HepG2 (cell line): ENCODE data around the gene SCP2. TPM values are rescaled to one million over a fixed set of nuclear protein-coding genes. Genes with fewer than 3 reads are reported as not detected.

ENCODE experiments used
- ATAC-seq: fragments of 200-7000 bp; cut with Tn5 transposase; 3 replicates; pipeline ENCODE4 v1.9.1; 2020; ENCODE audit warnings: mild to moderate bottlenecking, moderate library complexity
- BruUV-seq: library from RNA; stranded (reverse); fragments of 400-500 nt; replicated peaks from 2 replicates; lab custom pipeline; 2021; lab: Mats Ljungman, UMichigan
- CTCF ChIA-PET: fragments of 300-600 bp; formaldehyde crosslinking; extraction: SDS; loops from one replicate; lab custom pipeline; 2021; ENCODE audit warnings: low total read pairs, inconsistent platforms, low intra/inter-chr PET ratio; lab: Yijun Ruan, JAX
- POLR2A ChIA-PET: fragments of 350-600 bp; sonication (Branson Sonifier 250); formaldehyde crosslinking; loops from one replicate; lab custom pipeline; 2020; ENCODE audit warnings: antibody characterized with exemption, inconsistent platforms; lab: Yijun Ruan, JAX
- DNase-seq: peaks from one replicate; pipeline ENCODE4 v3.0.0-alpha.2; 2015; ENCODE audit warnings: low spot score
- FAIRE-seq: peaks from 3 replicates; lab custom pipeline; 2011; peaks lifted over from hg19 to GRCh38; lab: Jason Lieb, UNC
- H2AFZ ChIP-seq: one replicate; pipeline ENCODE4 v1.6.1; 2011; ENCODE audit warnings: low read length, inconsistent platforms
- H3K27ac ChIP-seq: fragments of 300-600 bp; 3 replicates; pipeline ENCODE4 v1.8.0; 2011; ENCODE audit warnings: mixed run types, mild to moderate bottlenecking, mixed read lengths, low read length, inconsistent platforms; ENCODE audit not compliant: insufficient read depth; ENCODE audit errors: extremely low read length
- H3K27me3 ChIP-seq, 2 experiments: fragments of 200-600 bp in 1 of 2; 2 replicates in 1 of 2; 3 replicates in 1 of 2; pipeline versions ENCODE4 v1.6.0 to v1.8.0; 2011; ENCODE audit warnings: low read length in 2 of 2, mild to moderate bottlenecking in 2 of 2, moderate library complexity in 2 of 2, inconsistent platforms in 1 of 2; ENCODE audit not compliant: insufficient read depth in 2 of 2, control insufficient read depth in 1 of 2
- H3K36me3 ChIP-seq, 2 experiments: fragments of 200-600 bp in 1 of 2; replicated peaks in 1 of 2; 2 replicates in 1 of 2; 3 replicates in 1 of 2; pipeline versions ENCODE4 v1.5.1 to v1.8.0; 2011; ENCODE audit warnings: low read length in 2 of 2, inconsistent platforms in 1 of 2; ENCODE audit not compliant: insufficient read depth in 2 of 2, control insufficient read depth in 1 of 2
- H3K4me1 ChIP-seq: 2 replicates; pipeline ENCODE4 v1.5.1; 2012; ENCODE audit warnings: low read length, inconsistent platforms; ENCODE audit not compliant: insufficient read depth
- H3K4me2 ChIP-seq: 2 replicates; pipeline ENCODE4 v1.6.0; 2011; ENCODE audit warnings: low read depth, low read length, inconsistent platforms
- H3K4me3 ChIP-seq, 3 experiments: fragments of 200-600 bp in 1 of 3; sonication (generic), shearing (Covaris generic) in 1 of 3; replicated peaks in 1 of 3; 2 replicates each; pipeline ENCODE4 v1.5.1; 2011 to 2016; ENCODE audit warnings: low read length in 3 of 3, inconsistent platforms in 2 of 3, low read depth in 2 of 3, mild to moderate bottlenecking in 2 of 3, control low read depth in 1 of 3, mixed read lengths in 1 of 3; ENCODE audit not compliant: insufficient read depth in 1 of 3
- H3K79me2 ChIP-seq: one replicate; pipeline ENCODE4 v1.6.1; 2011; ENCODE audit warnings: low read length, inconsistent platforms; ENCODE audit not compliant: insufficient read depth
- H3K9ac ChIP-seq: 2 replicates; pipeline ENCODE4 v1.6.0; 2011; ENCODE audit warnings: mild to moderate bottlenecking, low read depth, low read length, inconsistent platforms; ENCODE audit not compliant: insufficient read depth
- H3K9me3 ChIP-seq: 2 replicates; pipeline ENCODE4 v1.5.1; 2012; ENCODE audit warnings: mild to moderate bottlenecking, low read length
- H4K20me1 ChIP-seq: 2 replicates; pipeline ENCODE4 v1.6.0; 2011; ENCODE audit warnings: inconsistent platforms, mild to moderate bottlenecking, low read length, moderate library complexity; ENCODE audit not compliant: insufficient read depth
- ATF7-NPFF ChIP-seq: sonication (generic); formaldehyde crosslinking; IDR thresholded peaks from 2 replicates; pipeline ENCODE4 v1.8.1; 2023; ENCODE audit warnings: mild to moderate bottlenecking, low read depth, missing genetic modification reagents, moderate library complexity
- BRD4 ChIP-seq: sonication (generic); formaldehyde crosslinking; IDR thresholded peaks from 2 replicates; pipeline ENCODE4 v1.4.0; 2020; ENCODE audit warnings: missing genetic modification reagents
- HNRNPUL1 ChIP-seq: fragments of 200-400 bp; formaldehyde crosslinking; IDR thresholded peaks from 2 replicates; pipeline ENCODE4 v1.6.1; 2017; ENCODE audit warnings: low read depth, mild to moderate bottlenecking, low read length, moderate library complexity
- HOMEZ ChIP-seq: IDR thresholded peaks from 2 replicates; pipeline ENCODE4 v1.6.1; 2016; ENCODE audit warnings: low read depth
- MED13 ChIP-seq: sonication (generic); formaldehyde crosslinking; IDR thresholded peaks from 2 replicates; pipeline ENCODE4 v1.5.0; 2020; ENCODE audit warnings: missing genetic modification reagents
- MIER2 ChIP-seq: IDR thresholded peaks from 2 replicates; pipeline ENCODE4 v1.6.1; 2016; ENCODE audit warnings: missing biosample characterization, missing genetic modification reagents
- SIN3B ChIP-seq: fragments of 150-350 bp; IDR thresholded peaks from 2 replicates; pipeline ENCODE4 v1.6.1; 2014; ENCODE audit warnings: low read length
- TEAD3 ChIP-seq: optimal IDR thresholded peaks from 2 replicates; pipeline ENCODE3; 2016; ENCODE audit warnings: borderline replicate concordance
- ZC3H4 ChIP-seq: sonication (generic); formaldehyde crosslinking; IDR thresholded peaks from 2 replicates; pipeline ENCODE4 v1.4.0; 2020; ENCODE audit warnings: missing genetic modification reagents, borderline replicate concordance
- ZNF180 ChIP-seq: sonication (generic); formaldehyde crosslinking; IDR thresholded peaks from 2 replicates; pipeline ENCODE4 v1.4.0; 2020; ENCODE audit warnings: low read depth, missing genetic modification reagents, borderline replicate concordance
- ZNF510 ChIP-seq: sonication (generic); formaldehyde crosslinking; IDR thresholded peaks from 2 replicates; pipeline ENCODE4 v1.4.0; 2020; ENCODE audit warnings: low read depth, mild to moderate bottlenecking, missing genetic modification reagents
- ZNF574 ChIP-seq: sonication (generic); formaldehyde crosslinking; IDR thresholded peaks from 2 replicates; pipeline ENCODE4 v1.4.0; 2020; ENCODE audit warnings: missing genetic modification reagents
- ZNF878 ChIP-seq: sonication (generic); formaldehyde crosslinking; IDR thresholded peaks from 2 replicates; pipeline ENCODE4 v1.8.1; 2023; ENCODE audit warnings: mild to moderate bottlenecking, missing genetic modification reagents, moderate library complexity
- ZNF879 ChIP-seq: sonication (generic); formaldehyde crosslinking; IDR thresholded peaks from 2 replicates; pipeline ENCODE4 v1.8.1; 2023; ENCODE audit warnings: missing genetic modification reagents
- ZSCAN20 ChIP-seq: sonication (generic); formaldehyde crosslinking; IDR thresholded peaks from 2 replicates; pipeline ENCODE4 v1.4.0; 2020; ENCODE audit warnings: missing genetic modification reagents, mild to moderate bottlenecking, borderline replicate concordance
- WGBS: methylation state at CpG from one replicate; pipeline ENCODE4 v1.1.6; 2017; ENCODE audit warnings: low lambda C conversion rate; 5-methylcytosine and 5-hydroxymethylcytosine counted together
- in situ Hi-C: cut with HindIII; loops from 2 replicates; pipeline ENCODE4 v1.10.0; 2017; ENCODE audit warnings: low pct_unique_long_range_greater_than_20kb; ENCODE audit not compliant: extremely low pct_ligation_motif_present
- intact Hi-C: fragments of 100-400 bp; cut with micrococcal nuclease; formaldehyde crosslinking; loops from one replicate; pipeline ENCODE4 v1.10.0; 2022; ENCODE audit not compliant: unreplicated experiment
- polyA plus RNA-seq, 8 experiments: library from polyadenylated mRNA; depleted of rRNA in 3 of 8; stranded (reverse) in 7 of 8; unstranded in 1 of 8; fragments of >200 nt; fragmentation: Illumina TruSeq in 4 of 8; extraction: Trizol in 4 of 8; gene quantifications; 2 replicates each; pipeline versions ENCODE4 v1.2.1 to v1.2.3, GENCODE V29; 2011 to 2016; ENCODE audit warnings: low read depth in 4 of 8, missing spikeins in 1 of 8, mixed read lengths in 1 of 8; ENCODE audit not compliant: insufficient read depth in 1 of 8
- total RNA-seq, 5 experiments: library from RNA; depleted of rRNA; stranded (reverse); fragments of >200 nt; fragmentation: Illumina TruSeq; extraction: Trizol; gene quantifications; 2 replicates each; pipeline ENCODE4 v1.2.3, GENCODE V29; 2016; ENCODE audit warnings: low read depth in 1 of 5

SCP2 gene
- total and polyA plus RNA-seq, 2 of the 13 experiments (the other 11 are each of a cell fraction or from before 2014, with no cell fraction given): 59.0 to 133 TPM

- H3K4me3 ChIP-seq: no peak overlapping the region
- peaks cover 9 to 33% of the 10 kb centered on the region in 2 experiments; a peak in 4 of 5 replicates for H3K36me3 ChIP-seq
- H4K20me1 ChIP-seq: no peaks in the 10 kb centered on the region
- DNase-seq: no peak
- H3K9ac ChIP-seq: no peak overlapping the region
- WGBS: 94% methylated on average over 3 of the region's 3 CpGs
- H3K4me1 ChIP-seq: peaks cover 14% of the 10 kb centered on the region
- no peak overlapping the region for H2AFZ ChIP-seq
- no peak for FAIRE-seq
- no peak for ATAC-seq
- no TSS peak for BruUV-seq
- H3K79me2 ChIP-seq: no peaks in the 10 kb centered on the region
- H3K27me3 ChIP-seq: no peaks in the 10 kb centered on the region
- TF ChIP-seq ZNF510 (no peak), MIER2 (CRISPR knock-in tag) (no peak), HNRNPUL1 (no peak), ZNF879 (no peak), ZSCAN20 (CRISPR knock-in tag) (no peak), ZC3H4 (CRISPR knock-in tag) (no peak), ZNF180 (CRISPR knock-in tag) (no peak), TEAD3 (CRISPR knock-in tag) (no peak), ATF7-NPFF (CRISPR knock-in tag) (no peak)
- CTCF ChIA-PET: no interaction called here
- H3K27ac ChIP-seq: no peak overlapping the region
- intact Hi-C loops (no loop called here), in situ Hi-C loops (no loop called here)
- no peaks in the 10 kb centered on the region for H3K9me3 ChIP-seq
- POLR2A ChIA-PET: no interaction called here
- no peak overlapping the region for H3K4me2 ChIP-seq
These were observed 111.5 kb downstream of the SCP2 start for GRCh38 chr1:53038566-53038965.

GRCh38 chr1:53043271-53043670 is 116.2 kb downstream of the SCP2 start:
- POLR2A ChIA-PET: no interaction called here
- Histone ChIP-seq H3K9me3 (no peaks in the 10 kb centered on the region), H3K4me3 (no peak overlapping the region), H3K79me2 (no peaks in the 10 kb centered on the region), H3K36me3 (peaks cover 16 to 41% of the 10 kb centered on the region in 2 experiments), H2AFZ (no peak overlapping the region), H3K27ac (no peak overlapping the region), H3K9ac (no peak overlapping the region), H3K4me2 (no peak overlapping the region), H3K4me1 (peaks cover 15% of the 10 kb centered on the region), H3K27me3 (no peaks in the 10 kb centered on the region), H4K20me1 (no peaks in the 10 kb centered on the region)
- CTCF ChIA-PET: no interaction called here
- ATAC-seq (no peak), FAIRE-seq (no peak), DNase-seq (peak; percentile 8)
- in situ Hi-C loops (no loop called here), intact Hi-C loops (no loop called here)
- TF ChIP-seq MED13 (CRISPR knock-in tag) (no peak), ZNF574 (CRISPR knock-in tag) (no peak), BRD4 (CRISPR knock-in tag) (no peak), SIN3B (no peak), ZNF878 (no peak), HOMEZ (no peak)
- no TSS peak for BruUV-seq
